ENCODE measurements around the gene SUPT4H1. TPM values are rescaled to one million over a fixed set of nuclear protein-coding genes. Genes with fewer than 3 reads are reported as not detected.

The SUPT4H1 gene
- total RNA-seq, 1 experiment from 2014 or later: 100.0 TPM

DNA sequence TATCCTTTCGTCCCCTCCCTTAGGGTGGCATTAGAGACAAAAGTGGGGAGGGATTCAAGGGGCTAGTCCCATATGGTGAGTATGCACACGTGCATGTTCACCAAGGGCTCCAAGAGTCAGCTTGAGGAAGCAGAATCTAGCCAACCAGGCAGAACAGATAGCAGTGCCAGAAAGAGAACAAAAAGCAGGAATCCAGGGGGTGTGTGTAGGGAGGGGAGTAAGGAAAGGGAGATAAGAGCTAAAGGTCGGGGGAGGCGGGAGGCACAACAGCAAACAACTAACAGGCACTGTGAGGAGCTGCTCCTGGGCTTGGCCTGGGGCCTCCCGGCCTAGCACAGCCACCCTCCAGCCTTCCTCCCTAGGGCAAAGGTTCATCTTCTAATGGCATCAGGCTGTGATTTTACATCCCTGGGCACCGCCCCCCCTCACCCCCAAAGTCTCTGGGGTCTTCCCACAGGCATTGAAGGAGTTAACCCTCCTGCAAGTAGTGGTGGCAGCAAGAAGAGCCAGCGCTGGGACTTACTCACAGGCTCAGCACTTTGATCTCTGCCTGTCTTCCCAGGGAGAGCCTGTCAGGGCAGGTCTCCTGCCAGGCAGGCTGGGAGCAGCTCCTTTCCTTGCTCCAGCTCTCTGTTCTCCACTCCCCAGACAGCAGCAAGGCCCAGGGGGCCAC lies 12.4 kb upstream of the SUPT4H1 start:
- no peaks in the 10 kb centered on the region for H4K20me1 ChIP-seq (ENCODE audit: low read length)
- no peak overlapping the region for H3K9ac ChIP-seq (ENCODE audit: low read length)
- BruUV-seq (replicated peaks): no TSS peak
- TF ChIP-seq EZH2 (IDR thresholded peaks at IDR 0.05; ENCODE audit: low read length, unreplicated experiment) (no peak), EZH2phosphoT487 (IDR thresholded peaks at IDR 0.05; ENCODE audit: borderline replicate concordance, low read length) (no peak)
- TF ChIP-seq, protein P1, sequence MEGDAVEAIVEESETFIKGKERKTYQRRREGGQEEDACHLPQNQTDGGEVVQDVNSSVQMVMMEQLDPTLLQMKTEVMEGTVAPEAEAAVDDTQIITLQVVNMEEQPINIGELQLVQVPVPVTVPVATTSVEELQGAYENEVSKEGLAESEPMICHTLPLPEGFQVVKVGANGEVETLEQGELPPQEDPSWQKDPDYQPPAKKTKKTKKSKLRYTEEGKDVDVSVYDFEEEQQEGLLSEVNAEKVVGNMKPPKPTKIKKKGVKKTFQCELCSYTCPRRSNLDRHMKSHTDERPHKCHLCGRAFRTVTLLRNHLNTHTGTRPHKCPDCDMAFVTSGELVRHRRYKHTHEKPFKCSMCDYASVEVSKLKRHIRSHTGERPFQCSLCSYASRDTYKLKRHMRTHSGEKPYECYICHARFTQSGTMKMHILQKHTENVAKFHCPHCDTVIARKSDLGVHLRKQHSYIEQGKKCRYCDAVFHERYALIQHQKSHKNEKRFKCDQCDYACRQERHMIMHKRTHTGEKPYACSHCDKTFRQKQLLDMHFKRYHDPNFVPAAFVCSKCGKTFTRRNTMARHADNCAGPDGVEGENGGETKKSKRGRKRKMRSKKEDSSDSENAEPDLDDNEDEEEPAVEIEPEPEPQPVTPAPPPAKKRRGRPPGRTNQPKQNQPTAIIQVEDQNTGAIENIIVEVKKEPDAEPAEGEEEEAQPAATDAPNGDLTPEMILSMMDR (conservative IDR thresholded peaks at IDR 0.05; ENCODE audit: low read depth, low read length): no peak
- H3K9me3 ChIP-seq (ENCODE audit: low read length): no peaks in the 10 kb centered on the region
- no peaks in the 10 kb centered on the region for H3K27me3 ChIP-seq (ENCODE audit: low read length)
- no peaks in the 10 kb centered on the region for H3K9me2 ChIP-seq (replicated peaks; ENCODE audit: low read length)
- H3K36me3 ChIP-seq (ENCODE audit: low read depth, low read length): no peaks in the 10 kb centered on the region
- no peaks in the 10 kb centered on the region for H3F3A ChIP-seq (ENCODE audit: low read length, unreplicated experiment)
- no peak overlapping the region for H2AFZ ChIP-seq (ENCODE audit: low read length)
- CTCF ChIA-PET: interaction anchor here (1.0 kb wide), 1 partner anchor 53 kb away, joined by 5 read pairs; the partner anchor contains the start of gene RNF43
- H3K4me3 ChIP-seq (ENCODE audit: low read length): no peak overlapping the region
- DNase-seq (no peak), ATAC-seq (no peak)
- intact Hi-C loops (cut with micrococcal nuclease): no loop called here
- POLR2A ChIA-PET (ENCODE audit: unreplicated experiment): no interaction called here
- no peaks in the 10 kb centered on the region for H3K4me1 ChIP-seq (ENCODE audit: insufficient read depth, low read length)
- H3K27ac ChIP-seq (ENCODE audit: low read length): no peak overlapping the region
- H3K4me2 ChIP-seq (ENCODE audit: low read length): no peak overlapping the region
- H3K79me2 ChIP-seq (ENCODE audit: low read length): no peaks in the 10 kb centered on the region

DNA sequence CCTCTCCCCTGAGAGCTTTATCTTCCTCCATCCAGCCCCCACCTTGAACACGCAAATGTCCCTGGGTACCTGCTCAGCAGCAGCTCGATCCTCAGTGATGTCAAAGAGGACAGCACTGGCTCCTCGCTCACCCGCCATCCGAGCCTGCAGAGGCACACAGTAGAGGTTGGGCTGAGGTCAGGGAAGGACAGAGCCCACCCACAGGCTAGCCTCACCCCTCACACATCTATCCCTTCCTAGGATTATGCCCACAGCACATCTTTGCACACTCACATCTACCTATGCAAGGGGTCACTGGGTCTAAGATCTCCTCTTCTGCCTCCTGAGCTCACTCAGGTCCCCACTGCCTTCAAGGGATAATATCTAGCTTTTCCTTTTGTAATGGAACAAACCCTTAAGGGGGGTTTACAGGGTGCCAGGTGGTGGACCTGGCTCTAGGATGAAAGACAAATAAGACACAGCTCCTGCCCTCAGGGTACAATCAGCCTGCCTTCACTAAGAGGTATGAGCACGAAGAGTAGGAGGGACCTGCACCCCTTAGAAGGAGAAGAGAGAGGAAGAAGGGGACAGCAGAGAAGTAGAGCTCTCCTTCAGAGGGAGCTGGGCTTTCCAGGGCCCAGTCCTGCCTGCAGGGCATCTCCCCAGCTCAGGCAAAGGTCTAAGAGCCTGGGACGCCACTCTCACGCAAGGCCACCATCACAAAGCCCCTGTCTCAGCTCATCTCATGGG lies 11.6 kb upstream of the SUPT4H1 start:
- no peaks in the 10 kb centered on the region for H3K4me1 ChIP-seq (ENCODE audit: insufficient read depth, low read length)
- H3K27ac ChIP-seq (ENCODE audit: low read length): no peak overlapping the region
- H3K9me3 ChIP-seq (ENCODE audit: low read length): no peaks in the 10 kb centered on the region
- H3K9ac ChIP-seq (ENCODE audit: low read length): no peak overlapping the region
- no peaks in the 10 kb centered on the region for H3K36me3 ChIP-seq (ENCODE audit: low read depth, low read length)
- intact Hi-C loops (cut with micrococcal nuclease): no loop called here
- H3K27me3 ChIP-seq (ENCODE audit: low read length): no peaks in the 10 kb centered on the region
- POLR2A ChIA-PET (ENCODE audit: unreplicated experiment): no interaction called here
- BruUV-seq (replicated peaks): no TSS peak
- H3K4me3 ChIP-seq (ENCODE audit: low read length): no peak overlapping the region
- TF ChIP-seq EZH2phosphoT487 (IDR thresholded peaks at IDR 0.05; ENCODE audit: borderline replicate concordance, low read length): no peak
- TF ChIP-seq EZH2 (IDR thresholded peaks at IDR 0.05; ENCODE audit: low read length, unreplicated experiment): no peak
- H3F3A ChIP-seq (ENCODE audit: low read length, unreplicated experiment): no peaks in the 10 kb centered on the region
- CTCF ChIA-PET: no interaction called here
- no peaks in the 10 kb centered on the region for H3K79me2 ChIP-seq (ENCODE audit: low read length)
- no peaks in the 10 kb centered on the region for H3K9me2 ChIP-seq (replicated peaks; ENCODE audit: low read length)
- no peak overlapping the region for H3K4me2 ChIP-seq (ENCODE audit: low read length)
- no peaks in the 10 kb centered on the region for H4K20me1 ChIP-seq (ENCODE audit: low read length)
- DNase-seq (no peak), ATAC-seq (no peak)
- H2AFZ ChIP-seq (ENCODE audit: low read length): no peak overlapping the region

DNA sequence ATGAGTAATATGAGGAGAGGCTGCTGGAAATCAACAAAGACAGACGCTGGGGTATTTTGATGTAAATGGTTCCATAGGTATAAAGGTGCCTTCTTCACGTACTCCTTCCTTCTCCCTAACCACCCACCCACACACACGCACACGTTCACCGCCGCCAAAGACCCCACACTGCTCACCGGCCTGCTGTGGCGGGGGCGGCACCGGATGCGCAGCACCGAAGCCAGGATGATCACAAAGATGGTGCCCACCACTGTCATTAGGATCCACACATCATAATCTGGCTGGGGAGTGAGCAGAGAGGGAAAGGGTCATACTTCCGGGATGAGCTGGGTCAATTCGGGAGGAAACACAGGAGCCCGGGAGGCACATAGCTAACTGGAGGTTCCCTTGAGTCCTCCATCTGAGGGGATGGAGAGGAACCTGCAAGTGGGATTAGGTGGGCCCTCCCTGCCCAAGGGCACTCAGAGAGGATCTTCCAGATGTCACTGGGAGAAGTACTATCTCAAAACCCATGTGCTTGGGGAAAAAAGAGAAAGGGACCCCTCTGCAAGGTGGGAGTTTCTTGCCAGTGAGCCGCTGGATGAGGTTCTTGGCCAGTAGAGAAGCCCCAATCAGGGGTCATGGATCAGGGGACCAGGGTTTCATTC lies 10.5 kb upstream of the SUPT4H1 start:
- ChIA-PET CTCF (no interaction called here), POLR2A (ENCODE audit: unreplicated experiment) (no interaction called here)

More for the DNA sequence above, 10.5 kb upstream of the SUPT4H1 start:
- no peaks in the 10 kb centered on the region for H3K36me3 ChIP-seq (ENCODE audit: low read depth, low read length)
- H3K27me3 ChIP-seq (ENCODE audit: low read length): no peaks in the 10 kb centered on the region
- DNase-seq (no peak), ATAC-seq (no peak; the same call in 1 of the 2 replicates)
- TF ChIP-seq EZH2 (IDR thresholded peaks at IDR 0.05; ENCODE audit: low read length, unreplicated experiment): no peak
- TF ChIP-seq, protein P1 (conservative IDR thresholded peaks at IDR 0.05; ENCODE audit: low read depth, low read length): no peak
- TF ChIP-seq EZH2phosphoT487 (IDR thresholded peaks at IDR 0.05; ENCODE audit: borderline replicate concordance, low read length): no peak
- H3K9ac ChIP-seq (ENCODE audit: low read length): no peak overlapping the region
- H3K4me2 ChIP-seq (ENCODE audit: low read length): no peak overlapping the region
- no TSS peak for BruUV-seq (replicated peaks)
- H3K4me1 ChIP-seq (ENCODE audit: insufficient read depth, low read length): no peaks in the 10 kb centered on the region
- no peak overlapping the region for H2AFZ ChIP-seq (ENCODE audit: low read length)
- H3F3A ChIP-seq (ENCODE audit: low read length, unreplicated experiment): no peaks in the 10 kb centered on the region
- intact Hi-C loops (cut with micrococcal nuclease): no loop called here
- H3K9me2 ChIP-seq (replicated peaks; ENCODE audit: low read length): no peaks in the 10 kb centered on the region
- no peaks in the 10 kb centered on the region for H4K20me1 ChIP-seq (ENCODE audit: low read length)
- H3K79me2 ChIP-seq (ENCODE audit: low read length): no peaks in the 10 kb centered on the region
- no peak overlapping the region for H3K27ac ChIP-seq (ENCODE audit: low read length)
- no peak overlapping the region for H3K4me3 ChIP-seq (ENCODE audit: low read length)
- no peaks in the 10 kb centered on the region for H3K9me3 ChIP-seq (ENCODE audit: low read length)

All from PC-3 (cell line).